GM10847 (cell line): ENCODE results near the gene CD46.

ENCODE experiments used
- POLR2A ChIP-seq: IDR thresholded peaks from 2 replicates; pipeline ENCODE4 v1.6.1; 2011; ENCODE audit not compliant: insufficient read length; ENCODE audit errors: extremely low read depth

CD46 gene

GRCh38 chr1:207844371-207844770 lies 92.5 kb downstream of the CD46 start:
- no peak for TF ChIP-seq POLR2A
